OCI-LY1 (cell line): Measurements from ENCODE around the gene DNALI1.

Experiments
- EZH2 ChIP-seq: fragments of 200-600 bp; sonication (generic), shearing (Covaris generic); IDR thresholded peaks from 2 replicates; pipeline ENCODE4 v1.8.0; 2017; ENCODE audit warnings: borderline replicate concordance, mixed run types, mild to moderate bottlenecking, antibody characterized with exemption, low read length, moderate library complexity, mixed read lengths
- TF ChIP-seq, protein P1 (sequence below): fragments of 200-600 bp; sonication (generic), shearing (Covaris generic); IDR thresholded peaks from 2 replicates; pipeline ENCODE4 v1.5.1; 2017; ENCODE audit warnings: mild to moderate bottlenecking, antibody characterized with exemption, low read length, moderate library complexity, mixed read lengths

GRCh38 chr1:37588939-37589338, 32.2 kb downstream of the DNALI1 start:
- no peak for TF ChIP-seq EZH2
- TF ChIP-seq, protein P1, sequence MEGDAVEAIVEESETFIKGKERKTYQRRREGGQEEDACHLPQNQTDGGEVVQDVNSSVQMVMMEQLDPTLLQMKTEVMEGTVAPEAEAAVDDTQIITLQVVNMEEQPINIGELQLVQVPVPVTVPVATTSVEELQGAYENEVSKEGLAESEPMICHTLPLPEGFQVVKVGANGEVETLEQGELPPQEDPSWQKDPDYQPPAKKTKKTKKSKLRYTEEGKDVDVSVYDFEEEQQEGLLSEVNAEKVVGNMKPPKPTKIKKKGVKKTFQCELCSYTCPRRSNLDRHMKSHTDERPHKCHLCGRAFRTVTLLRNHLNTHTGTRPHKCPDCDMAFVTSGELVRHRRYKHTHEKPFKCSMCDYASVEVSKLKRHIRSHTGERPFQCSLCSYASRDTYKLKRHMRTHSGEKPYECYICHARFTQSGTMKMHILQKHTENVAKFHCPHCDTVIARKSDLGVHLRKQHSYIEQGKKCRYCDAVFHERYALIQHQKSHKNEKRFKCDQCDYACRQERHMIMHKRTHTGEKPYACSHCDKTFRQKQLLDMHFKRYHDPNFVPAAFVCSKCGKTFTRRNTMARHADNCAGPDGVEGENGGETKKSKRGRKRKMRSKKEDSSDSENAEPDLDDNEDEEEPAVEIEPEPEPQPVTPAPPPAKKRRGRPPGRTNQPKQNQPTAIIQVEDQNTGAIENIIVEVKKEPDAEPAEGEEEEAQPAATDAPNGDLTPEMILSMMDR: no peak
